Stimulated activated CD4-positive, alpha-beta T cell treated with anti-CD3 and anti-CD28 coated beads, Interleukin-15, amount 100 ng/mL, for 24 hours (primary cell): ENCODE data around the gene FXYD5.

Source experiments
- DNase-seq: peaks from one replicate; pipeline ENCODE4 v3.0.0-alpha.2; 2020

Gene FXYD5

DNA sequence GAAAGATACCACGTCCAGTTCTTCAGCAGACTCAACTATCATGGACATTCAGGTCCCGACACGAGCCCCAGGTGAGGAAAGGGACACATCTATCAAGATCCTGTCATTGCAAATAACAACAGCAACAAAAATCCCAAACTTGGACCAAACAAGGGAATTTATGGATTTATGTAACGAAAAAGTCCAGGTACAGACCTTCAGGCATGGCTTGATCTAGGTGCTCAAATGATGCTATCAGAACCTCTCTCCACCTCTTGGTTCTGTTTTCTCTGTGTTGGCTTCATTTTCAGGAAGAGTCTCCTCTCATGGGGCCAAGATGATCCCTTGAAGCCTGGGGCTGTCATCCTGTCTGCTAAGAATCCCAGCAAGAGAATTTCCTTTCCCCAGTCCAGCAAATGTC, 2.9 kb downstream of the FXYD5 start:
- no peak for DNase-seq

DNA sequence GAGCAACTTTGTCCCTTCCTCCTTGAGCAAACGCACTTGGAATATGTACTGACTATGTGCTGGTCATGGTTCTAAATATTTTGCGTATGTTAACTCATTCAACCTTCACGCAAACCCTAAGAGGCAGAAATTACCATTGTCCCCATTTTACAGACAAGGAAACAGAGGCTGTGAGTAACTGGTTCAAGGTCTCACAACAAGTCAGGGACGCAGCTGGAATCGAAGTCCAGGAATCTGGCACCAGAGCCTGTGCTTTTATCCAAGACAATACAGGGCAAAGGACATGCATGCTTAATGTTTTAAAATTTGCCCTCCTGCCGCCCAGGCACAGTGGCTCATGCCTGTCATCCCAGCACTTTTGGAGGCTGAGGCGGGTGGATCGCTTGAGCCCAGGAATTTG, 5.1 kb downstream of the FXYD5 start:
- no peak for DNase-seq

DNA sequence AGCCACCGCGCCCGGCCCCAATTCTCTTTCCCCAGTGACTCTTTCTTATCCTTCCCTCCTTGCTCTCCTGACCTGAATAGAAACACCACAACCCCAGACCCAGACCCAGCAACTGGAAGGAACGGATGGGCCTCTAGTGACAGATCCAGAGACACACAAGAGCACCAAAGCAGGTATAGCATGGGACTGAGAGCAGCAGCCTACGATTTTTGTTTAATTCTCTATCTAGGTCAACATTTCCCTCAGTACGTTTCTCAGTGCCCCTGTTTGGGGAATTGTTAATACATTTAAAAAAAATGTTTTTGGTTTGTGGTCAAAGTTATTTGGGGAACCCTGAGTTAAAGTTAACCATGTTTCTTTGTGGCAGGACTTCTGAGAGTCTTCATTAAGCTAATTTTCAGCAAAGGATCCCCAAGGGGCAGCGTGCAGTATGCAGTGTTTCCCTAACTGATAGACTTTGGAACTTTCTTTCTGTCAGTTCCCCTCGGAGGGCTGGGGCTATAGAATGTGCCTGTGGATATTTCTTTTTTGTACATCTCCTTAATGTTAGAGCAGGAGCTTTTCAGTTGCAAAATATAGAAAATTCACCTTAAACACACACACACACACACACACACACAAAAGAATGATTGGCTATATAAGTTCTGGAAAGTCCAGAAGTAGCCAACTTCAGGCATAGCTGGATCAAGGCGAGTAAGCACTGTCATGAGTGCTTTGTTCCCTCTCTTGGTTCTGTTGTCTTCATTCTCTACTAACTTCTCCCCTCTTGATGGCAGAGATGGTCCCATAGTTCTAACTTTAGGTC, 6.3 kb downstream of the FXYD5 start:
- no peak for DNase-seq

- no peak for DNase-seq
These were observed 6.9 kb downstream of the FXYD5 start for GRCh38 chr19:35161434-35161743.

DNA sequence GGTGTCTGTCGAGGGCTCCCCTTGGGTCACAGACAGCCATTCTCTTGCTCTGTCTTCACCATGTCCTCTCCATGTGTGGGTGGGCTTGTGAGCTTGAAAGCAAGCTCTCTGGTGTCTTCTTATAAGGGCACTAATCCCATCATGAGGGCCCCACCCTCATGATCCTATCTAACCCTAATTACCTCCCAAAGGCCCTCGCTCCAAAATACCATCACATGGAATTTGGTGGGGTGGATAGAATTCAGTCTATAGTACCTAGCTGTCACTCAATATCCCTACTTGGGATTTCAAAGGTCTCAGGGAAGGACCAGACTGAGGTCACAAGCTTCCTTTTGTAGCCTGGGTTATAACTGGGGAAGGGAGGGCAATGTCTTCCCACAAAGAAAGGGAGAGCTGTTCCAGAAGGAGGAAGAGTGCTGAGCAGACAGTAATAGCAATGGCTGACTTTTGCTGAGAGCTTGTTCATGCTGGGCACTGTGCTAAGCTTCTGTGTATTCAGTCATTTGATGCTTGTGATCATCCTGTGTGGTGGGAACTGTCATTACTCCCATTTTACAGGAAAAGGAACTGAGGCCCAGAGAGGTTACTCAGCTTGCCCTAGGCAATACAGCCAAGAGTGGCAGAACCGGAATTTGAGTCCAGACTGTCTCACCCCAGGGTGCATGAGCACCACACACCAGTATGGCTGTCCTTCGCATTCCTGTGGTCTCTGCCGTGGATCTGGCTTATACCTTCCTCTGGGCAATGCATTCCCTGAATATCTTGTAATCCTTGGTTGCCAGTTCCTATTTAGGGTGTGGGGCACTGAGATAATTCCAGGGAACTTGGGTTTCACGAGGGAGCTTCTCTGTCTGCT, 8.2 kb downstream of the FXYD5 start:
- DNase-seq = no peak

- no peak for DNase-seq
These were observed 9.9 kb downstream of the FXYD5 start for GRCh38 chr19:35164418-35164817.

DNA sequence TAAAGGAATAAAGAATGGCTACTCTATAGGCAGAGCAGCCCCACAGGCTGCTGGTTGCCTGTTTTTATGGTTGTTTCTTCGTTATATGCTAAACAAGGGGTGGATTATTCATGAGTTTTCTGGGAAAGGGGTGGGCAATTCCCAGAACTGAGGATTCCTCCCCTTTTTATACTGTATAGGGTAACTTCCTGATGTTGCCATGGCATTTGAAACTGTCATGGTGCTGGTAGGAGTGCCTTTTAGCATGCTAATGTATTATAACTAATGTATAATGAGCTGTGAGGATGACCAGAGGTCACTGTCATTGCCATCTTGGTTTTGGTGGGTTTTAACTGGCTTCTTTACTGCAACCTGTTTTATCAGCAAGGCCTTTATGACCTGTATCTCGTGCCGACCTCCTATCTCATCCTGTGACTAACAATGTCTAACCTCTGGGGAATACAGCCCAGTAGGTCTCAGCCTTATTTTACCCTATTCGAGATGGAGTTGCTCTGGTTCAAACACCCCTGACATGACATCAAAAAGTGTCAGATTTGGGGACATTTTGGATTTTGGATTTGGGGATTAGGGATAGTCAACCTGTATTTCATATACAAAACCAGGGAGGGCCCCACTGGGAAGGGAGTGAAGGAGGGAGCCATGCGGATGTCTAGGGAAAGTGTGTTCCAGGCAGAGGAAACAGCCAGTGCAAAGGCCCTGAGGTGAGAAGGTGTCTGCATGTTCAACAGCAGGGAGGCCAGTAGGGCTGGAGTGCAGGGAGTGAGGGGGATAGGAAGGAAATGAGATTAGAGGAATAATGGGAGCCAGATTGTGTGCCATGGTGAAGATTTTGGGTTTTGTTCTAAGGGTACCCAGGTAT, 10.9 kb downstream of the FXYD5 start:
- DNase-seq = no peak

- DNase-seq = no peak
These were observed 11.8 kb downstream of the FXYD5 start for GRCh38 chr19:35166100-35167063.

GRCh38 chr19:35167251-35168119, 12.9 kb downstream of the FXYD5 start:
- DNase-seq = no peak

DNA sequence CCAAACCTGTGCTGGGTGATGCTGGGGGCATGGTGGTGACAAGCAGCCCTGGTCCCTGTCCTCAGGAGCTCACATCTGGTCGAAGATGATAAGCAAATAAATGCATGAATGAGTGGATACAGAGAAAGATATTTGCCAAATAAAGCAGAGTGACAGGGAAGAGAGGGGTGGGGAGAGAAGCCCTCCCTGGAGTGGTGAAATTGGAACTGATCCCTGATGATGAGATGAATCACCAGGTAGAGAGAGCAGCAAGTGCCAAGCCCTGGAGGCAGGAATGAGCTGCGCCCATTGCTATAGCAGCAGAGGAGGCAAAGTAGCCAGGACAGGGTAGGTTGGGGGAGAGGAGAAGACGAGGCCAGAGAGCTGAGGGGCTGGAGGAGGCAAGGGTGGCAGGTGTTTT, 13.7 kb downstream of the FXYD5 start:
- no peak for DNase-seq

- DNase-seq = no peak
These were observed 14.9 kb downstream of the FXYD5 start for GRCh38 chr19:35169221-35169995.

GRCh38 chr19:35170359-35171061, 16.0 kb downstream of the FXYD5 start:
- no peak for DNase-seq

- DNase-seq = no peak
These were observed 17.2 kb downstream of the FXYD5 start for GRCh38 chr19:35171730-35172129.

- DNase-seq = no peak
These were observed 19.7 kb downstream of the FXYD5 start for GRCh38 chr19:35174226-35174625.

DNA sequence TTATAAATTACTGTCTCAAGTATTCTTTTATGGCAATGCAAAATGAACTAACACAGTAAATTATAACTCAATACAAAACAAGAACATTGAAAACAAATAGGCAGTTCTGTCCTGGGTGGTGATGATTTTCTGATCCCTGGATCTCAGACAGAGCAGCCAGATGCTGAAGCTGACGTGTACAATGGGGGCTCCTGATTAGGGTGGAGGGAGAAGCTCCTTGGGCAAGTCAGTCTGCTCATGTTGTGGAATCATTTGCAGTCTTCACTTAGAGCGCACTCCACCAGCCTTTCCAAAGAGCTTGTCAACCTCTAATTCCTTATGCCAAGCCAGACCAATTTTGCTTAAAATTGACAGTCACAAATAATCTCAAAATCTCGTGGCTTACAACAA, 21.6 kb downstream of the FXYD5 start:
- DNase-seq = no peak

DNA sequence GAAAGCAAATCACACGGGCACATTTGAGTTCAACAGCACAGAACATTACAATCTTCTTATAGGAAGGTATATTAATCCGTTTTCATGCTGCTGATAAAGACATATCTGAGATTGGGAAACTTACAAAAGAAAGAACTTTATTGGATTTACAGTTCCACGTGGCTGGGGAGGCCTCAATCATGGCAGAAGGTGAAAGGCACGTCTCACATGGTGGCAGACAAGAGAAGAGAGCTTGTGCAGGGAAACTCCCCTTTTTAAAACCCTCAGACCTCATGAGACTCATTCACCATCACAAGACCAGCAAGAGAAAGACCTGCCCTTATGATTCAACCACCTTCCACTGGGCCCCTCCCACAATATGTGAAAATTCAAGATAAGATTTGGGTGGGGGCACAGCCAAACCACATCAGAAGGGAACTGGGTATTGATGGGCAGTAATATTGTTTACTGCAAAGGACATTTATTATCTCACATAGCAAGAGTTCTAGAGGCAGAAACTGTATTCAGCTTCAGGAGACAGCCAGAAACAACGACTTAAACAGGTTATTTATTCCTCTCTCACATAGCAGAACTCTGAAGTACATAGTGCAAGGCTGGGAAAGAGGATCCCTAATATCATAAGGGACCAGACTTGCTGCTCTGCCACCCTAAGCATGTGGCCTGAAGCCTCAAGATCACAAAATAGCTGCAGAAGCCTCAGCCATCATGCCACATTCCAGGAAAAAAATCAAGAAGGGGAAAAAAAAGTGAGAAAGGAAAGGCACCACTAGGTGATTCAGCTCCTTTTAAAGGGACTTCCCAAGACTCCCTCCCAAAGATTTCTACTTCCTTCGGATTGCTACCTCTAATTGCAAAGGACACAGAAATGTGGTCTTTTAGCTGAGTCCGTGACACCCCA, 23.1 kb downstream of the FXYD5 start:
- no peak for DNase-seq

GRCh38 chr19:35178701-35179100, 24.2 kb downstream of the FXYD5 start:
- no peak for DNase-seq

- DNase-seq = no peak
These were observed 25.3 kb downstream of the FXYD5 start for GRCh38 chr19:35179830-35180229.

DNA sequence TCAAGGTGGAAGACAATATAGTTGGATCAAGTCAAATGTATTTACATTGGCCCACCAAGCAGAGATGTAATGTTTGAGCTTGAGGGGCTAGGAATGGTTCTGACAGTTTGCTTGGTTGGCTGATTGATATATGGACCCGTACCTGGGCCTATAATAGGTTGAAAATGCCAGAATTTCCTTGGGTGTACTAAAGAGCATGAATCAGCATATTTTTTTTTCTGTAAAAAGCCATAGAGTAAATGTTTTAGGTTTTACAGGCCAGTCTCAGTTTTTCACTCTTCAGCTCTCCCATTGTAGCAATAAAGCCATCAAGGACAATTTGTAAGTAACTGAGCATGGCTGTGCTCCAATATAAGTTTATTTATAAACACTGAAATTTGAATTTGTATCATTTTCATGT, 26.9 kb downstream of the FXYD5 start:
- DNase-seq = no peak
